ENCODE measurements around the gene MBD5.

GRCh38 chr2:148000095-148000494, 20.8 kb upstream of the MBD5 start:
- TF ChIP-seq CTCF (IDR thresholded peaks at IDR 0.05; ENCODE audit: low read depth, low read length) (no peak), EZH2phosphoT487 (IDR thresholded peaks at IDR 0.05; ENCODE audit: low read depth) (no peak)

Data from OCI-LY3 (cell line).